Fibroblast of skin of right quadriceps (primary cell): ENCODE results near the gene SLC25A27.

ENCODE experiments used
- DNase-seq: peaks from one replicate; pipeline ENCODE4 v3.0.0-alpha.2; 2013

The SLC25A27 gene

GRCh38 chr6:46652232-46652602, 558 bp upstream of the SLC25A27 start:
- no peak for DNase-seq

GRCh38 chr6:46653439-46654195, 842 bp downstream of the SLC25A27 start:
- peak; percentile 0 for DNase-seq

DNA sequence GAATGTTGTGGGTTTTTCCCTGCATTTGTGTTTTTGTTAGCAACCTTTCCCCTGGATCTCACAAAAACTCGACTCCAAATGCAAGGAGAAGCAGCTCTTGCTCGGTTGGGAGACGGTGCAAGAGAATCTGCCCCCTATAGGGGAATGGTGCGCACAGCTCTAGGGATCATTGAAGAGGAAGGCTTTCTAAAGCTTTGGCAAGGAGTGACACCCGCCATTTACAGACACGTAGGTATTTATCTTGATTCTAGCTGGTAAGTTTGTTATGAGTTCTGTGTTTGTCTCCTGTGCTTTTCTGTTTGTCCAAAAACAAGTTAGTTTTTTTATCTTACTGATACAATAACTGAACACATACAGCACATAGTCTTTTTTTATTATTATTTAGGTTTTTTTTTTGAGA, 3.0 kb downstream of the SLC25A27 start:
- DNase-seq: no peak

GRCh38 chr6:46657642-46658041, 4.9 kb downstream of the SLC25A27 start:
- no peak for DNase-seq

DNA sequence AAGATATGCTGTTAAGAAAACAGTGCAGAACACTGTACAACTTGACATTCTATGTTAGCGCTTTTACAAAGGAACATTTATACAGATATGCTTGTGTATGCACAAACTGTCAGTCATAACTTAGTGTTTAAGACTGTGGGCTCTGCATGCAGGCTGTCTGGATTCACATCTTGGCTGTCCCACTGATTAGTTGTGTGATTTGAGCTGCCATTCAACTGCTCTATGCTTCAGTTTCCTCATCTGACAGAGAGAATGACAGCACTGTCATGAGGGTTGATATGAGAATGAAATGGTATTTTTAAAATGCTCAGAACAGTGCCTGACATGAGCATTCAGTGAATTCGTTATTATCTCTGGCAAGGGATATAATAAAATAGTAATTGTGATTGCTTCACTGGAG, 8.7 kb downstream of the SLC25A27 start:
- no peak for DNase-seq

DNA sequence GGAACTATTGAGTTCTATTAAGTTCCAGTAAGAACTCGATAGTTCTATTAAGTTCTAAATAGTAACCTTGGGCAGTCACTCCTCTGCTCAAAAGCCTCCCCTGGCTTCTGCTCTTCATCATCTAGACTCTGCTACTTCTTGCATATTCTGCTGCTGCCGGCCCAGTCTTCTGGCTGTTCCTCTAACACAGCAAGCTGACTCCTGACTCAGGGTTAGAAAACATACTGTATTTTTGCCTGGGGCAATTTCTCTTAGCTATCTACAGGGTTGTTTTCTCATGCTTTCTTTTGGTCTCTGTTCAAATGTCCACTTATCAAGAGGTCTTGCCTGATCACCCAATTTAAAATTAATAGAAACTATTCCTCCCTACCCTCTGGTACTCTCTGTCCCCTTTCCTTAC, 14.6 kb downstream of the SLC25A27 start:
- DNase-seq: no peak

DNA sequence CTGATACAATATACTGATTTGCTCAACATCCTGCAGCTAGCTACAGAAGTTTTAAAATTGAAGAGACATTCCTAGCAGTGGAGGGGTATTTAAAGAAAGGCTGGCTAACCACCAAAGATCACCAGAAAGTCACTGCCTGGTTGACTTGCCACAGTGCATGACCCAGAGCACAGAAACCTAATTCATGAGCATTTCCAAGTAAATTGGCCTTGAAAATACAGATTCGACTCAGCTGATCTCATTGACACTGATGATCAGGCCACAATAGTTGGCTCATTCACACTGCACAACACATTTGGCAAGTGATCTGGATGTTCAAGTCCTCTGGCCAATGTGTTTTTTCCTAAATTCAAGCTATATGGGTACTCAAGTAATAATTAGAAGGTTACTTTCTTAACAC, 21.6 kb downstream of the SLC25A27 start:
- DNase-seq: no peak

DNA sequence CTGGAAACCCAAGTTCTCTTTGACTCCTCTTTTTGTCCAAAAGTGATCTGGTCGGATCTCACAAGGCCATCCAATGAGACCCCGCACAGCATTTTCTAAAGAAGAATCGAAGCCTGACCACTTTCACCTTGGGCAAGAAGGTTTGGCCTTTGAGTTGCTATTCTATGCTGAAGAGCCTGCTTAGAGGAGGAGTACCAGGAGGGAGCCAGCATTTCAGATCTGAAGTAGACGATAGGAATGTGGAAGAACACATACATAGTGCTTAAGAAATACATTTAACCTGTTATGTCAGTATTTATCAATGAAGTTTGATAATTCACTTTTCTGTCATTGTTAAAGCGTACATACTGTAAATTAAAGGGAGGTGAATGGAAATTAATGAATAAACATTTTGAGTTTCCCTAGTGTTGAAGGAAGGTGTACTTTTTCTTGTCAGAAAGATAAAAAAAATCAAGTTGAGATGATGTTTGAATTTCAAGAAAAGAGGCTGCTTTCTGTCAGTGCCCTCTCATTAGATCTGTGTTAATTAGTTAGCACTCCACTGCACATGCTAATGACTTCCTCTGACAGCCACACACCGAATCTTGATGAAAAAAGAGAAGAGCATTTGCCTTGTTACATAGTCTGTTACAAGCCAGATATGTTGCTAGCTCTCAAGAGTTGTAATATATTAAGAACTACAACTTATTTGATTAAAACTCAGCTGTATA, 24.0 kb downstream of the SLC25A27 start:
- DNase-seq: no peak

- no peak for DNase-seq
Observed at GRCh38 chr6:46677314-46677654, 24.5 kb downstream of the SLC25A27 start.

DNA sequence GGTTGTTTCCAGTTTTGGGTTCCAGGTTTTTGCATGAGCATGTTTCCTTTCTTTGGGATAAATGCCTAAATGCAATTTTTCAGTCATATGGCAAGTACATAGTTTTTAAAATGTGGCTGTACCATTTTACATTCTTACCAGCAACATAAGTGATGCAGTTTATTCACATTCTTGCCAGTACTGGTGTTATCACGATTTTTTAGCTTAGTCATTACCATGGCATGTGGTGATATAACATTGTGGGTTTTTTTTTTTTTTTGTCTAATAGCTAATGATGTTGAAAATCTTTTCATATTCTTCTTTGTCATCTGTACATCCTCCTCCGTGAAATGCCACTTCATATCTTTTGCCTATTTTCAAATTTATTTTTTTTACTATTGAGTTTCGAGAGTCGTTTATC, 32.0 kb downstream of the SLC25A27 start:
- DNase-seq: peak; percentile 16

GRCh38 chr6:46687619-46688097, 34.9 kb downstream of the SLC25A27 start, which contains the start of gene TDRD6:
Gene TDRD6, plus strand, starts transcription at chr6:46687885. Its CDS starts 244 bp downstream, at chr6:46688129.
- DNase-seq: no peak

DNA sequence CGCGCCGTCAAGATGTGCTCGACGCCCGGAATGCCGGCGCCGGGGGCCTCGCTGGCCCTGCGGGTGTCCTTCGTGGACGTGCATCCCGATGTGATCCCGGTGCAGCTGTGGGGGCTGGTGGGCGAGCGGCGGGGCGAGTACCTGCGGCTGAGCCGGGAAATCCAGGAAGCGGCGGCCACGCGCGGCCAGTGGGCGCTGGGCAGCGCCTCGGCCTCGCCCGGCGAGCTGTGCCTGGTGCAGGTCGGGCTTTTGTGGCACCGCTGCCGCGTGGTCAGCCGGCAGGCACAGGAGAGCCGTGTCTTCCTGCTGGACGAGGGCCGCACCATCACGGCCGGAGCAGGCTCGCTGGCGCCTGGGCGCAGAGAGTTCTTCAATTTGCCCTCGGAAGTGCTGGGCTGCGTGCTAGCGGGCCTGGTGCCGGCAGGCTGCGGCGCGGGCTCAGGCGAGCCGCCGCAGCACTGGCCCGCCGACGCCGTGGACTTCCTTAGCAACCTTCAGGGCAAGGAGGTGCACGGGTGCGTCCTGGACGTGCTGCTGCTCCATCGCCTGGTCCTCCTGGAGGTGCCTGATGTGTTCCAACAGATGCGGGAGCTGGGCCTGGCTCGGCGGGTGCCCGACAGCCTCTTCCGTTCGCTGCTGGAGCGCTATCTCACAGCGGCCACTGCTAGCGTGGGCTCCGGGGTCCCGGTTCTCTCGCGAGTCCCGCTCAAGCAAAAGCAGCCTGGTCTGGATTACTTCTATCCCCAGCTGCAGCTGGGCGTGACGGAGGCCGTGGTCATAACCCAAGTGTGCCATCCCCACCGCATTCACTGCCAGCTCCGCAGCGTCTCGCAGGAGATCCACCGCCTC, 35.6 kb downstream of the SLC25A27 start:
- no peak for DNase-seq

DNA sequence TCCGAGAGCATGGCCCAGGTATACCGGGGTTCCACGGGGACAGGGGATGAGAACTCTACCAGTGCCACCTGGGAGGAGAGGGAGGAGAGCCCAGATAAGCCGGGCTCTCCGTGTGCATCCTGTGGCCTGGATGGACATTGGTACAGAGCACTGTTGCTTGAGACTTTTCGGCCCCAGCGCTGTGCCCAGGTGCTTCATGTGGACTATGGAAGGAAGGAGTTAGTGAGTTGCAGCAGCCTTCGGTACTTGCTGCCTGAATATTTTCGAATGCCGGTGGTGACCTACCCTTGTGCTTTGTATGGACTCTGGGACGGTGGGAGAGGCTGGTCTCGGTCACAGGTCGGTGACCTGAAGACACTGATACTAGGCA, 36.2 kb downstream of the SLC25A27 start:
- DNase-seq: no peak

GRCh38 chr6:46689657-46690056, 36.9 kb downstream of the SLC25A27 start:
- no peak for DNase-seq

GRCh38 chr6:46690141-46690755, 37.5 kb downstream of the SLC25A27 start:
- DNase-seq: no peak

GRCh38 chr6:46690911-46691451, 38.2 kb downstream of the SLC25A27 start:
- no peak for DNase-seq

DNA sequence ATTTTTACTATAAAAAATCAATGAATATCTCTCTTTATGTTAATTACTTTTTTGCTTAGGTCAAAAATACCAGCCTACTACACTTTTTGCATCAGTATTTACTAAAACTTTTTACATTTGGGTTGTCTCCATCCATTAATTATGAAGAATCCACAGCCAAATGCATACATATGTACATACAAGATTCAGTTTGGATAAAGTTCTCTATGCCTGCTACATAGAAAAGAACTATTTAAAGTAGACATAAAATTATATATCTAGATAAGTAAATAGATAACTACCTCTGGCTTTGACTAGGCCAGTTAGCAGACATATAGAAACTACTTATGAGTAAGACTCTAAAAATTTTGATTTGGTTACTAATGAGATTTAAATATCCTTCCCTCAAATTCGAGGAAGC, 47.2 kb downstream of the SLC25A27 start:
- DNase-seq: no peak

GRCh38 chr6:46704562-46704961, 51.8 kb downstream of the SLC25A27 start:
- no peak for DNase-seq

- DNase-seq: no peak
Observed at GRCh38 chr6:46706464-46706863, 53.7 kb downstream of the SLC25A27 start.

DNA sequence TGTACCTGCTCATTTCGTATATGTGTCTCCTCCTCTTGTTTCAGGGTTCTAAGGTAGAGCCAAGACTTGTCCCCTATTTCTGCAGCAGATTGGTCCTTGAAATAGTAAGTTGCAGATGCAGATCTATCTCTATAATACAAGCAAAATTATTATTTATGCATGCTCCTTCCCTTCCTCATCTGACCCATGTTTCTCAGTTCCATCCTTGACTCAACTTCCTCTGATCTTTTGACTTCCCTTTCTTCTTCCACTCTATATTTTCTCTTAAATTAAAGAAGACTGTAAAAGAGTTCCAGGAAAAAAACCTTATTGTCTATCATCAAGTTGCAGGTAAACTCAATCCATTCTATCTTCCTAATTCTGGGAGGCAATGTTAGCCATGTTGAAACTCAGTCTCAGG, 58.7 kb downstream of the SLC25A27 start:
- no peak for DNase-seq

DNA sequence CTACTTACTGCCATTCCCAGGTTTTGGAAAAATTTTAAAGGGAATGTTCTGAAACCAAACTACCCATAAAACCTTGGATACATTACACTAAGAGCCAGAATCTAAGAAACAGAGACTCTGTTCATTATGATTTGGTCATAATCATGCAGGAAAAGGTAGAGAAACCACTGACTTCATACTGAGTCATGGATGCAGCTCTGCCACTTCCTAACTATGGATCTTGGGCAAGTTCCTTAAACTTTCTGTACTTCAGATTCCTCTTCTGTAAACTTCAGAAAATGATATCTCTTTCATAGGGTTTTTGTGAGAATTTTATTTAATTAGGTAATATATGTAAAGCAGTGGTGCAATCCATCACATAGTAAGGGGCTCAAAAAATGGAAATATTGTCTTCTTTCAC, 62.4 kb downstream of the SLC25A27 start:
- no peak for DNase-seq

GRCh38 chr6:46719099-46719498, 66.3 kb downstream of the SLC25A27 start:
- peak; percentile 15 for DNase-seq

GRCh38 chr6:46720401-46720800, 67.6 kb downstream of the SLC25A27 start:
- DNase-seq: no peak
